Cardiac septum (tissue), 1 donor: ENCODE results near the gene CEP57L1. TPM values are rescaled to one million over a fixed set of nuclear protein-coding genes. Genes with fewer than 3 reads are reported as not detected.

Source experiments
- DNase-seq: peaks from one replicate; pipeline ENCODE4 v3.0.0-alpha.2; 2020; ENCODE audit warnings: low spot score
- intact Hi-C: fragments of 100-400 bp; cut with DNase I; formaldehyde crosslinking; loops from one replicate; pipeline ENCODE4 v1.14.0; 2022
- total RNA-seq: library from RNA; stranded (reverse); fragmentation: NEBNext Ultra II Directional; extraction: Animal tissue kit (Norgen Biotek cat#: 25700); gene quantifications from one replicate; pipeline ENCODE4 v1.2.1, GENCODE V29; 2021
- donor health status: DM: no; HTN: no; CAD: no.

CEP57L1 gene
- total RNA-seq, 1 donor from 2014 or later = 7.9 TPM

- DNase-seq = no peak
- intact Hi-C loops = no loop called here
These were observed 101.8 kb downstream of the CEP57L1 start for GRCh38 chr6:109197061-109197460.

- DNase-seq = no peak
- intact Hi-C loops = no loop called here
These were observed 107.3 kb downstream of the CEP57L1 start for GRCh38 chr6:109202409-109203264.

- intact Hi-C loops = no loop called here
- no peak for DNase-seq
These were observed 109.2 kb downstream of the CEP57L1 start for GRCh38 chr6:109204511-109204910.

GRCh38 chr6:109212683-109213082 is 117.4 kb downstream of the CEP57L1 start:
- intact Hi-C loops = no loop called here
- DNase-seq = no peak

Other genes starting within 250 kb of the CEP57L1 start
- gene ARMC2, start 247.1 kb upstream of the CEP57L1 start, total RNA-seq = 11.0 TPM
- 29.6 TPM for gene SESN1, start 661 bp upstream of the CEP57L1 start, total RNA-seq